ENCODE data around the gene MMP23B. TPM values are rescaled to one million over a fixed set of nuclear protein-coding genes. Genes with fewer than 3 reads are reported as not detected.

MMP23B gene
- total RNA-seq, 1 experiment from 2014 or later = not detected

DNA sequence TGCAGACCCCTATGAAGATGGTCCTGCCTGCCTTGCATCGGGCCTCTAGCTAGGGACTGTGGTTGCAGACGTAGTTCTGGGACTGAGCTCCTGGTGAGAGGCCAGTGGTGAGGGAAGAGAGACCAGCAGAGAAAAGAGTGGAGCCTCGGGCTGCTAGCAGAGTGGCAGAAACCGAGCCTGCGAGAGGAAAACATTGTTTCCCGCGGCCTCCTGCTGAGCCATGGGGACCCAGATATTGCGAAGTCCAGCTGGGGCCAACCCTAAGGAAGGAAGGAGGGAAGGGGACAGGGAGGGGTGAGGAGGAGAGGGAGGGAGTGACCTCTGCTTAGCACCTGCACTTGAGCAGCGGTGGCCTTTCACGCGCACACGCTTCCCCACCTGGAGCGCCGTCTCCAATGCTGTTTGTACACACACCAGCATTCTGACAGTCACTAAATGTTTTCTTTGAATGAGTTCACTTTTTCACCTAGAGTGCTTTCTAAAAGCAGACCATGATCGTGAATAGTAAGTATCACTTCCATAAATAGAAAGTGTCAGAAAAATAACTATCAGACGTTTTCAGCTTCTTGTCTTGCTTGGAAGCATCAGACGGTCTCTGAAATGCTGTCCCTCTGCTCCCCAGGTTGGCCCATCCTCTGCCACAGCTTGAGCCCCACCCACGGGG is 29.5 kb upstream of the MMP23B start:
- DNase-seq (ENCODE audit: low read depth) = no peak

DNA sequence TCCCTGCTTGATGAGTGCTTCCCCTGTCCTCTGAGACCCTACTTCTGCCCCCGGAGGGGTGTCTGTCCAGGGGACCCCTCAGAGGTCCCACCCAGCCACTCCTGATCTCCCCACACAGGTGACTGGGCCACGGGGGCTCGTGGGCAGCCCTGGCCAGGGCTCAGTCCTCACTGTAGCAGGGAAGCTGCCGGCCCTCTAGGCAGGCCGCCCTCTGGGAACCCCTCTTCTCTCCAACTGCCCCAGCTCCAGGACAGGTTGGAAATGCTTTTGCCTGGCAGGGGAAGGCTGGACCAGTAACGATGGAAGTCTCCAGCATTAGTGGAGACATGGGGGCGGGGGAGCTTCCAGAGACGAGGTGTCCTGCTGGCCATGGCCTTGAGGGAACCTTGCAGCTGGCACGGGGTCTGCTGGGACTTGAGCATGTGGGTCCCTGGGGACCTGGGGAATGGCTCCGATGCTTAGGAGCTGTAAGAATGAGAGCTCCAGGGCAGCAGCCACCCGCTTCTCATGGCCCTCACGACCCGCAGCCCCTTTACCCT is 28.9 kb upstream of the MMP23B start:
- no peak for DNase-seq (ENCODE audit: low read depth)

DNA sequence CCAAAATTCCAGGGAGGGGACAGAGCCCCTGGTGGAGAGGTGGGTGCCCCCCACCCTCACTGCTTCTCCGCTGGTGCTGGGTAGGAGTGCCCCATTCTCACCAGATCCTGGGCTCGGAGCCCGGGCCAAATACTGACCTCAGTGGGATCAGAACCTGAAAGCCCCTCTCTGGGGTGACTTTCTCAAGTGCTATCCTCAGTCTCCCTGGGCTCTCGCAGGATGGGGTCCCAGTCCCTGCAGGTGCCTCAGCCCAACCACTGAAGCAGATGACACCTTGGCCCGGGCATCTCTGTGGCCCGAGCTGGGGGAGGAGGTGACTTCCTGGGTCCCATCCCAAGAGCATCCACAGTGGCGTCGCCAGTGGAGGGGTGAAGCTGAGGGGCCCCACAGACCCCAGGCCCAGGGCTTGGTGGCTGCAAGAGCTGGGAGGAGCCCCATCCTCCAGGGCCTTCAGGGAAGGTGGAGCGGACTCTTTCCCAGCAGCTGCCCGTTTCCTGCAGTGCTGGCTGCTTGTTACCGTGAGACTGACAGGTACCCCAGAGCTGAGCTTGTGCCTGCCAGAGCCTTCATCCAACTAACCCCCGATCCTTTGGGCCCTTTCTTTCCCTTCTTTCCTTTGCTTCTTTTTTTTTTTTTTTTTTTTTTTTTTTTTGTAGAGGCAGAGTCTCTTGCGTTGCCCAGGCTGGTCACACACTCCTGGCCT is 28.2 kb upstream of the MMP23B start:
- DNase-seq (ENCODE audit: low read depth) = no peak

DNA sequence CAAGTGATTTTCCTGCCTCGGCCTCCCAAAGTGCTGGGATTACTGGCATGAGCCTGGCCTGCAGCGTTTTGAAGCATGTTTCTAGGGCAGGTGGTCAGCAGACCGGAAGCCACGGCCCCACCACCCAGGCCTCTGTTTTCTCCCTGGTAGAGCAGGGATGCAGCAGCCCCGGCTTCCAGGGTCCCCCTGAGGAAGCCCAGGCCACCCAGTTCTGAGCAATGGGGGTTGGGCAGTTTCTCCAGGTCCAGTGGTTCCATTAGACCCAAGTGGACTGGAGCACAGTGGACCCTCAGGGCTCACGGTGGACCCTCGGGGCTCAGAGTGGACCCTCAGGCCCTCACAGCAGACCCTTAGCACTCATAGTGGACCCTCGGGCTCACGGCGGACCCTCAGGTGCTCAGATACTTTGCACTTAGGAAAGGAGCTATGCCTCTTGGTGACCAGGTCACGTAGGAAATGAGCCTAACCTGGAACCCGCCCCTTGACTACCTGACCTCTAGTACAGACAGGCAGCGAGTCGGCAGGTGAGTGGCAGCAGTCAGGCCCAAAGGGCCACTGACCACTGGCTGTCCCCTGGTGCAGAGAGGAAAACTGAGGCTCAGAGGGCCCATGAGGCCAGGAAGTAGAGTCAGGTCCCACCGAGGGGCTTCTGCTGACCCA is 27.5 kb upstream of the MMP23B start:
- DNase-seq (ENCODE audit: low read depth) = no peak

DNA sequence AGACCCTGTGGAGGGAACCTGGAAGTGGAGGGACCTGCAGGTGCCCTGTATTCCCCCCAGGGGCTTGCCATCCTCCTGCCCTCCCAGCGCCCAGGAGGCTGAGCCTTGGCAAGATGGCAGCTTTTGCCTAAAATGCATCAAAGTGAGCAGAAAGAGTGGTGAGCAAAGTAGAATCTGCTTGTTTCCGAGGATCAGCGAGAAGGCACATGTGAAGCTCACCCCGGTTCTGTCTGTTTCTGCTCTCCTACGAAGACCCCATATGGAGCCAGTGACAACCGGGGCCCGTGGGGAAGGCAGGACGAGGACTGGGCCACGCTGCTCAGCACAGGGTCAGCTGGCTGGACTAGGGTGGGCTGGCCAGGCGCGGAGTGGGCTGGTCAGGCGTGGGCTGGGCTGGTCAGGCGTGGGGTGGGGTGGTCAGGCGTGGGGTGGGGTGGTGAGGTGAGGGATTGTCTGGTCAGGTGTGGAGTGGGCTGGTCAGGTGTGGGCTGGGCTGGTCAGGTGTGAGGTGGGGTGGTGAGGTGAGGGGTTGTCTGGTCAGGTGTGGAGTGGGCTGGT is 26.9 kb upstream of the MMP23B start:
- no peak for DNase-seq (ENCODE audit: low read depth)

DNA sequence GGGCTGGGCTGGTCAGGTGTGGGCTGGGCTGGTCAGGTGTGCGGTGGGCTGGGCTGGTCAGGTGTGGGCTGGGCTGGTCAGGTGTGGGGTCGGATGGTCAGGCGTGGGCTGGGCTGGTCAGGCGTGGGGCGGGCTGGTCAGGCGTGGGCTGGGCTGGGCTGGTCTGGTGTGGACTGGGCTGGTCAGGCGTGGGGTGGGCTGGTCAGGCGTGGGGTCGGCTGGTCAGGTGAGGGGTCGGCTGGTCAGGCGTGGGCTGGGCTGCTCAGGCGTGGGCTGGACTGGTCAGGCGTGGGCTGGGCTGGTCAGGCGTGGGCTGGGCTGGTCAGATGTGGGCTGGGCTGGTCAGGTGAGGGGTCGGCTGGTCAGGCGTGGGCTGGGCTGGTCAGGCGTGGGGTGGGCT is 26.2 kb upstream of the MMP23B start:
- no peak for DNase-seq (ENCODE audit: low read depth)

DNA sequence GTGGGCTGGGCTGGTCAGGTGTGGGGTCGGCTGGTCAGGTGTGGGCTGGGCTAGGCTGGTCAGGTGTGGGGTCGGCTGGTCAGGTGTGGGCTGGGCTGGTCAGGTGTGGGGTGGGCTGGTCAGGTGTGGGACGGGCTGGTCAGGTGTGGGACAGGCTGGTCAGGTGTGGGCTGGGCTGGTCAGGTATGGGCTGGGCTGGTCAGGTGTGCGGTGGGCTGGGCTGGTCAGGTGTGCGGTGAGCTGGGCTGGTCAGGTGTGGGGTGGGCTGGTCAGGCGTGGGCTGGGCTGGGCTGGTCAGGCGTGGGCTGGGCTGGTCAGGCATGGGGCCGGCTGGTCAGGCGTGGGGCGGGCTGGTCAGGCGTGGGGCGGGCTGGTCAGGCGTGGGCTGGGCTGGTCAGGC is 25.7 kb upstream of the MMP23B start:
- DNase-seq (ENCODE audit: low read depth) = no peak

DNA sequence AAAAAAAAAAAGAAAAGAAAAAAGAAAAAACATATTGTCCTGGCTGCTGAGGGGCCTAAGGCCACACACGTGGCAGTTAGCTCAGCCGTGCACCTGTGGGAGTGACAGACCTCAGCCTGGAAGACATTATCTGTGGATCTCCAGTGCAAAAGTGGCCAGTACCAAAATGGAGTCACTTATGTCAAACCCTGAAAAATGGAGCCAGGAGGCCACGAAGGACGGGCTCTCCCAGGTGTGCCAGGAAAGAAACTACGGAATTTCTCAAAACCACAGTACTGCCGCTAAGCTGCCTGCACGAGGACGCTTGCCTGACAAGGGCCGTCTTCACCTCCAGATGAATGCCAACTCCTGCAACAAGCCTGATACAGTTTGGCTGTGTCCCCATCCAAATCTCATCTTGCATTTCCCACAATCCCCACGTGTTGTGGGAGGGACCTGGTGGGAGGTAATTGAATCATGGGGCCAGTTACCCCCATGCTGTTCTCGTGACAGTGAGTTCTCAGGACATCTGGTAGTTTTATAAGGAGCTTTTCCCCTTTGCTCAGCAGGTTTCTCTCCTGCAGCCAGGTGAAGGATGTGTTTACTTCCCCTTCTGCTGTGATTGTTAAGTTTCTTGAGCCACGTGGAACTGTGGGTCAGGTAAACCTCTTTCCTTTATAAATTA is 22.0 kb upstream of the MMP23B start:
- no peak for DNase-seq (ENCODE audit: low read depth)

DNA sequence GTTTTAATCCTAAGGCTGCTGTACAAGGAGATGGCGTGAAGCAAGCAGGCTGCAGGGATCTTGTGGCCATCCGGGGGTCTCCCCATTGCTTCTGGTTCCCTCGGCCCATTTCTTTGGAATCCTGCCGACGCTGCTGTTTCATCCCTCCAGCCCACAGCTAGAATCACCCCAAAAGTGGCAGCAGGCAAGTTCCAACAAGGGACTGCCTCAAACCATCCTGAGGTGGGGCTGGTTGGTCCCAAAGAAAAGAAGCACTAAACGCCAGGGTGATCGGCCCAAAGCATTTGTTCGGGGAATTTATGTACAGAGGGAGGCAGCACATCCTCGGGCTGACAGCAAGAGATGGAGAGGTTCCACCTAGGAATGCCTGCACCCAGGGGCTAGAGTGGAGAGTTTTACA is 21.2 kb upstream of the MMP23B start:
- DNase-seq (ENCODE audit: low read depth) = no peak

DNA sequence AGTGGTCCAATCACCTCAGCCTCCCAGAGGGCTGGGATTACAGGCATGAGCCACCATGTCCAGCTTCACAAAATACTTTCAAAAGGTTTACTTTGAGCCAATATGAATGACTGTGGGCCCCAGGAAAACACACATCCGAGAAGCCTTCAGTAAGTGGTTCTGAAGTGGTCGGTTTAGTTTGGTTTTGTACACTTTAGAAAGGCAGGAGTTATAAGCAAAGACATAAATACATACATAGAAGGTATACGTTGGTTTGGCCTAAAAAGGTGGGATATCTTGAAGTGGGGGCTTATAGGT is 19.9 kb upstream of the MMP23B start:
- no peak for DNase-seq (ENCODE audit: low read depth)

DNA sequence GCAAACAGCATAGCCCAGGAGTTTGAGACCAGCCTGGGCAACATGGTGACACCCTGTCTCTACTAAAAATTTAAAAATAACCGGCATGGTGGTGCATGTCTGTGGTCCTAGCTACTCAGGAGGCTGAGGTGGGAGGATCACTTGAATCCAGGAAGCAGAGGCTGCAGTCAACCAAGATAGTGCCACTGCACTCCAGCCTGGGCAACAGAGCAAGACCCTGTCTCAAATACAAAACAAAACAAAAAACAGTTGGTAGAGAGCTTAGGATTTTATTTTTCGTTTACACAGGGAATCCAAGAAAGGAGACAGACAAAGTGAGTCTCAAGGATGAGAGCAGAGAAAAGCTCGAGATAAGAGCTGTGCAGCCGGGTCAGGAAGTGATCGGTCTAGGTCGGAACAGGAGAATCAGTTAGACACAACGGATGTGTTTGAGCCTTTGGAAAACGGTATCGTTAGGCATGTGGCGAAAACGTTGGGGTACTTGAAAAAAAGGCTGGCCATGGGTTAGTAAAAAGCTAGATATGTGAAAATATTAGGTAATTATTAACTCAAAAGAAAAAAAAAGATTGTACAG is 18.4 kb upstream of the MMP23B start:
- no peak for DNase-seq (ENCODE audit: low read depth)

DNA sequence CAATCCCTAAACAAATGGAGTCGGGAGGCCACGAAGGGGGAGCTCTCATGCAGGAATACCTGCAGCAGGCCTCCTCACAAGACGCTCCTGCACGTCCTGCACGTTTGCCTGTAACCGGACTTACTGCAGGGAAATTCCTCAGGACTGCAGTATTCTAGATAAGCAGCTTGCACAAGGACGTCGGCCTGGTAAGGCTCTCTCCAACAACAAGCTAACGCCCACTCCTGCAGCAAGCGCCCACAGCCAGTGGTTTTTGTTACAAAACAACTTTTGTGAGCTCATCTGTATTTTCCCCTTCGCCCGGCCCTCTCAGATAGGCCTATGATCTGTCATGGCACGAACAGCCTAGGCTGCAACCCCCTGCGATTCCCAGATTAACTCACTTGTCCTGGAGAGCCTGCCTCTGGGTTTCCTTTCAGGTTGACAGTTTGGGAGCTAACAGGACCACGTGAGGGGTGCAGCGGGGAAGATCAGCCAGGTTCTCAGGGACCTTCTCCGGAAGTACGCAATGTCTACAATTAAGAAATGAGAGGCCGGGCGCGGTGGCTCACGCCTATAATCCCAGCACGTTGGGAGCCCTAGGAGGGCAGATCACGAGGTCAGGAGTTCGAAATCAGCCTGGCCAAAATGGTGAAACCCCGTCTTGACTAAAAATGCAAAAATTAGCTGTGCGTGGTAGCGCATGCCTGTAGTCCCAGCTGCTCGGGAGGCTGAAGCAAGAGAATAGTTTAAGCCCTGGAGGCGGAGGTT is 17.6 kb upstream of the MMP23B start:
- DNase-seq (ENCODE audit: low read depth) = peak; percentile 26

DNA sequence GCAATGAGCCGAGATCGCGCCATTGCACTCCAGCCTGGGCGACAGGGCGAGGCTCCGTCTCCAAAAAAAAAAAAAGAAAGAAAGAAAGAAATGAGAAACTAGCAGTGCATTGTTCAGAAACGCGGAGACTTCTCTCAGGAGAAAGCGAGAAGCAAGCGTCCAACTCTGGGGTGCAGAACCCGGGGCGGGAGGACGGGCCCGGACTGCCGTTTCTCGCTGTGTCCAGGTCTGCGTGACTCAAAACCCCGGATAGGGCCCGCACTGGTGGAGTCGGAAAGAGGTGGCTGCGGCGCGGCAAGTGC is 17.1 kb upstream of the MMP23B start:
- DNase-seq (ENCODE audit: low read depth) = no peak

DNA sequence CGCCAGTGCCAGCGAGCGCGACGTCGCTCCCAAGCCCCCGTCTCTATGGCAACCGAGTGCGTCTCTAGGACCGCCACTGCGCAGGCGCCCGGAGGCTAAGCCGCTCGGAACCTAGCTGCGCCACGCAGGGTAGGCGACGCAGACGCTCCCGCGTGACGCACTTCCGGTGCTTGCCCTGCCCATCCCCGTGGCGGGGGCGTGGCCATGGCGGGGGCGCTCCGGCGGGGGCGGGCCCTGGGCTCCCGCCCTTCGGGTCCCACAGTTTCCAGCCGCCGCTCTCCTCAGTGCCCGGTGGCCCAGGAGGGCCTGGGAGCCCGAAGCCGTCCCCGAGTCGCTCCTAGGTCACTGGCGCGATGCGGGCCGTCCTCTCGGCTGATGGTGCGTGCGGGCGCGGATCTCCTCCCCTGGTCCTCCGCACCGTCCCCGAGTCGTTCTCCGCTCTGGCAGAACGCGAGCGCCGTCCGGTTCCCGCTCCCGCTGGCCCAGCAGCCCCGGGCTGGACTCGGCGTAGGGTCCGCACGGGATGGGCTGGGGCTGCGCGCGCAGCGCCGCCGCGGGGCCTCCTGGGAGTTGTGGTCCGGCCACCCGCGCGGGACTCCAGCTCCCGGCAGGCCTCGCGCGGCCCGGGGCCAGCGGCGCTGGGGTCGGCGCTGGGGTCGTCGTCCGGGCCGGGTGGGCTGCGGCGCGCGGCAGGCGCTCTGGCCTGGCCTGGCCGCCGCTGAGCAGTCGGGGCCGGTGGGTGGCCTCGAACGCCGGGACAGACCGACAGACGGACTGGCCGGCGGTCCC is 16.5 kb upstream of the MMP23B start, which contains the start of gene MIB2:
MIB2 (plus strand) TSS at position 245 of the 789 bp plus-strand sequence. CDS start 7,953 bp downstream, outside the sequence.
- peak; percentile 96 for DNase-seq (ENCODE audit: low read depth)

DNA sequence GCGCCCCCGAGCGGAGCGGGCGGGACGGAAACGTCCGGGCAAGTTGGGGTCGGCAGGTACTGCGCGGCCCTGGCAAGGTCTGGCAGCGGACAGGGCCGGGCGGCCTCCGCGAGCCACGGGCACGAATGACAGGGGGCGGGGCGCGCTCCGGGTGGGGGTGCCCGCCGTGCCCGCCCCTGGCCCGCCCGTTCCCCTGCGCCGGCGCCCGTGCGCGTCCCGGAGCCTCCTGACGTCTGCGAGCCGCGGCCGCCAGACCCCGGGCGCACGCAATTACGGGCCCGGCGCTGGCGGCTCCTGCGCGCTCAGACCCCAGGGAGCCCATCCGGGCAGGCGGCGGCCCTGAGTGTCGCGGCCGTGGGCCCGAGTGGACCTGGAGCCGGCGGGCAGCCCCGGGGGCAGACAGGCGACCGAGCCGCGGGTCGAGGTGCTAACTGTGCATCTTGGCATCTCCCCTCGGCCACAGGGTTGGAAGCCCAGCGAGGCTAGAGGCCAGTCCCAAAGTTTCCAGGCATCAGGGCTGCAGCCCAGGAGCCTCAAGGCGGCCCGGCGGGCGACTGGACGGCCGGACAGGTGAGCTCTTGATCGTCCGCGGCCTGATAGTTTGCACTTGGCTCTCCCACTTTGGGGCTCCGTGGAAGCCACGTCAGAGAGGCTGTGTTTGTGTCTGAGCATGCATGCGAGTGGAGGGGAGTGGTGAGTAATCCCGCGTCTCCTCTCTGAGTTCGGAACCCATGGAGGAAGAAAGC is 15.8 kb upstream of the MMP23B start:
- DNase-seq (ENCODE audit: low read depth) = peak; percentile 34

DNA sequence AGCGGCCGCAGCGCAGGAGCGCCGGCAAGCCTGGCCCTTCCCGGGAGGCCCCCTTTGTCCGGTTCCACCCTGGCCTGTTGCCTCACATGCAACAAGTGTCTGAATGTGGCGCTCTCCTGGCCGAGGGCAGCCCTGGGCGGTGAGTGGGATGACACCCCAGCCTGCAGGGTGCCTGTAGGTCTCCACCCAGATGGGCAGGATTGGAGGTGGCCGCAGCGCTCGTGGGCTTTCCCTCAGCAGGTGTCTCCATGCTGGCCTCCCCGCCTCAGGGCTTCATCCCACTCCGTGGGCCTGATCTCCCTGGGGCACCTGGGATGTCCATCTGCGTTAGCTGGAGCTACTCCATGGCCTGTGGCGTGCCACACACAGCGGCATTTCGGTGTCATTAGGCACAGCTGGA is 15.1 kb upstream of the MMP23B start:
- DNase-seq (ENCODE audit: low read depth) = no peak

DNA sequence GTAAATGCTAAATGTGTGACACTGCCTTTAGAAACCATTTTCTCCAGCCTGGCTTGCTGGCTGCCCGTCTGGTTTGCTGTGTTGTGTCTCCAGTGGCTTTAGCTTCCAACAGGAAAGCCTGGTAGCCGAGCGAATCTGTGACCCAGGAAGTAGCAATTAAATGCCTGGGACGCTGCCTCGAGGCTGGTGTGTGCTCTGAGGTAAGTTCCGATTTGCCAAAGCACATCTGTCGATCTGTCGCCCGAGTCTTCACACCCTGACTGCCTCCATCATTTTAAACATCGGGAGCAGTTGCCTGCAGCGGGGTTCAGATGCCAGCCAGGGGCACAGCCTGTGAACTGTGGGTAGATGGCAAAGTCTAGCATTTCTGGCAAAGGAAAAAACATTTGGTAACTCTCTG is 14.5 kb upstream of the MMP23B start:
- DNase-seq (ENCODE audit: low read depth) = no peak

DNA sequence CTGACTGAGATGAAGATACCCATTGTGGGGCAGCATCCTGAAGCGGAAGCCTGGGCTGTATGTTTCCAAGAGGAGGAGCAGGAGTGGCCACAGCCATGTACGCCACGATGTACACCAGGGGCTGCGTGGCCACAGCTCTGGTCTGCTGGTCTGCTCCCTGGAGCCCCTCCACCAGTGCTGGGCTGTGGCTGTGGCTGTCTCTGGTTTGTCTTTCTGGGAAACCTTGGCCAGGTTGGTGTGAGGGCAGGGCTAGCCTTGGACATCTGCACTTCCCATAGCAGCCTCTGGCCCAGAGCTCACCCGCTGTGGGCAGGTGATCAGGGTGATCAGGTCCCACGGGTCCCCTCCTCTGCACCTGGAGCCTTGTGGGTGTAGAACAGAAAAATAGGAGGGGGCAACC is 14.0 kb upstream of the MMP23B start:
- DNase-seq (ENCODE audit: low read depth) = no peak

DNA sequence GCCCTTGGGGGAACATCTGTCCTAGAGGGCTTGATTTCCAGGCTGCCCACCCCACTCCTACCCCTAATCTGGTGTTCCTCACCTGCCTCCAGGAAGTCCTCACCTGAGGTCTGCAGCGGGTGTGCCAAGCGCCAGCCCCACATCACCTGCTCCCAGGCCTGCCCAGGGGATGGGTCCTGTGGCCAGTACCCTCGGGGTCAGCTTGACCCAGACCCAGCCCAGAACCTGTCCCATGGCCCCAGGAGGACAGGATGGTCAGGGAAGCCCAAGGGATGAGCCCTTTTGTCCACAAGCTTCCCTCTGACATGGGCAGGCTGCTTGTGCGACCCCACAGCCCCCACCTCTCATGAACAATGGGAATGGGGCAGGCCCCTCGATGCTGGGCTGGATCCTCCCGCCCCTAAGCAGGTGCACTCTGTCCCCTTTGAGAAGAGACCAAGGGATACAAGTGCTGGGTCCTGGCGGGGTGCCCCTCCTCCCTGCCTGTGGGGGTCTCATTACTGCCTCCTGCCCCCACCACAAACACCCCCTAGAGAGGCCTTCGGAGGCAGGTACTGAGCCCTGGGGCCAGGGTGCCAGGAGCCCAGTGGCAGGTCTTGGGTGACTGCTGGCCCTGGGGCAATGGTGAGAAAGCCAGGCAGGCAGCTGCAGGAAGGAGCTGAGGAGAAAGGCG is 13.4 kb upstream of the MMP23B start:
- no peak for DNase-seq (ENCODE audit: low read depth)

All from M059J (cell line).